Activated CD8-positive, alpha-beta T cell treated with anti-CD3 and anti-CD28 coated beads for 36 hours (primary cell): ENCODE results near the gene PPP6R2. TPM values are rescaled to one million over a fixed set of nuclear protein-coding genes. Genes with fewer than 3 reads are reported as not detected.

Source experiments
- ATAC-seq: fragments of 200-7000 bp; cut with Tn5 transposase; one replicate; pipeline ENCODE4 v1.10.0; 2021; ENCODE audit warnings: mild to moderate bottlenecking, moderate library complexity
- CTCF ChIA-PET: fragments of 350-600 bp; sonication (Branson Sonifier 250); formaldehyde crosslinking; loops from one replicate; lab custom pipeline; 2021; ENCODE audit warnings: antibody characterized with exemption; lab: Charles Lee
- POLR2A ChIA-PET: fragments of 350-600 bp; sonication (Branson Sonifier 250); formaldehyde crosslinking; loops from one replicate; lab custom pipeline; 2021; ENCODE audit warnings: antibody characterized with exemption; lab: Charles Lee
- DNase-seq: peaks from one replicate; pipeline ENCODE4 v3.0.0-alpha.2; 2020
- H3K27ac Mint-ChIP-seq: one replicate; pipeline ENCODE4 v1.8.0; 2021; ENCODE audit warnings: mild to moderate bottlenecking, mixed read lengths
- H3K27me3 Mint-ChIP-seq: one replicate; pipeline ENCODE4 v1.8.0; 2021; ENCODE audit warnings: mixed read lengths
- H3K36me3 Mint-ChIP-seq: one replicate; pipeline ENCODE4 v1.8.0; 2021; ENCODE audit warnings: low read depth, mixed read lengths
- H3K4me1 Mint-ChIP-seq: one replicate; pipeline ENCODE4 v1.8.0; 2021; ENCODE audit warnings: low read depth, mixed read lengths
- H3K4me3 Mint-ChIP-seq: one replicate; pipeline ENCODE4 v1.8.0; 2021; ENCODE audit warnings: mild to moderate bottlenecking, moderate library complexity, mixed read lengths
- H3K9me3 Mint-ChIP-seq: one replicate; pipeline ENCODE4 v1.8.0; 2021; ENCODE audit warnings: mixed read lengths
- CTCF ChIP-seq: fragments of 200-600 bp; IDR thresholded peaks from one replicate; pipeline ENCODE4 v1.8.0; 2022; ENCODE audit warnings: antibody characterized with exemption, mild to moderate bottlenecking
- intact Hi-C: fragments of 100-400 bp; cut with micrococcal nuclease; formaldehyde crosslinking; loops from one replicate; pipeline ENCODE4 v1.10.0; 2022
- total RNA-seq, 2 experiments: library from RNA; stranded (reverse); gene quantifications; one replicate each; pipeline ENCODE4 v1.2.3, GENCODE V29; 2021

The PPP6R2 gene
- total RNA-seq, 2 experiments from 2014 or later = 44.2 to 44.3 TPM

DNA sequence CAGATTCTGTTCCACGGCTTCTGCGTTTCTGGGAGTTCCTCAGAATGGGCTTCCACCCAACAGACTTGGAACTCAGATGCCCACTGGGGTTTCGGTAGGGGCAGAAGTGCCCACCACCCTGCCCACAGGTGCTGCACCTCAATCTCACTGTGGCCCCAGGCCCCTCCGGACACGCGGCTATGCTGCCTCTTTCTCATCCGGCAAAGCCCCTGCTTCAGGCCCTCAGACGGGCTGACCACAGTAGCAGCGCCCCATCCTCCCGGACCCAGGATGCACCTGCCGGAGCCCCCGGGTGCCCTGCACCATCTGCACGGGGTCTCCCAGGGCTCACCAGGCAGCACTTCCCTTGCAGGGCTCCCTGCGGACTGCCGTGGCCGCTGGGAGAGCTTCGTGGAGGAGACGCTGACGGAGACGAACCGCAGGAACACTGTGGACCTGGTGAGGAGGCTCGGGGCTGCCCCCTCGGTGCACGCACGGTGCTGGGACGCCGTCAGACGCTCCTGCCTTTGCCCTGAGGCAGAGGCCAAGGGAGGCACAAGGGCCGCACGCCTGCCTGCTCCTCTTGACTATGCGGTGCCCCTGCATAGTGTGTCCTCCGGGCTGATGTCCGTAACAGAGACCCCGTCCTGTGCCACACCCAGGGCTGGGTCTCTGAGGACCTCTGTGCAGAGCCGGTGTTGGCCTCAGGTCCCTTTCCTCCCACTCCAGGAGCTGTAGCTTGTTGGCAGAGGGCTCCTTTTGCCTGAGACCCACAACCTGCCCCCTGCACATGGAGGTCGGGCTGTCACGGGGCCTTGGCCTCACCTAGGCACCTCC lies 93.1 kb downstream of the PPP6R2 start:
- intact Hi-C loops = no loop called here
- H3K4me1 Mint-ChIP-seq = no peaks in the 10 kb centered on the region
- no peaks in the 10 kb centered on the region for H3K9me3 Mint-ChIP-seq
- ChIA-PET POLR2A (interaction anchor here (0.8 kb wide), 1 partner anchor 29 kb away, joined by 3 read pairs; no protein-coding TSS in a partner anchor), CTCF (no interaction called here)
- peaks cover 15% of the 10 kb centered on the region for H3K36me3 Mint-ChIP-seq
- no peak for TF ChIP-seq CTCF
- DNase-seq (no peak), ATAC-seq (no peak)
- H3K27ac Mint-ChIP-seq = no peak overlapping the region
- no peaks in the 10 kb centered on the region for H3K27me3 Mint-ChIP-seq
- H3K4me3 Mint-ChIP-seq = no peak overlapping the region

GRCh38 chr22:50436841-50437341 lies 93.8 kb downstream of the PPP6R2 start:
- Mint-ChIP-seq H3K4me1 (no peaks in the 10 kb centered on the region), H3K9me3 (no peaks in the 10 kb centered on the region), H3K36me3 (peaks cover 9% of the 10 kb centered on the region), H3K27me3 (no peaks in the 10 kb centered on the region), H3K4me3 (no peak overlapping the region), H3K27ac (no peak overlapping the region)
- ChIA-PET CTCF (no interaction called here), POLR2A (no interaction called here)
- TF ChIP-seq CTCF = no peak
- ATAC-seq = no peak
- DNase-seq = no peak
- intact Hi-C loops = no loop called here

DNA sequence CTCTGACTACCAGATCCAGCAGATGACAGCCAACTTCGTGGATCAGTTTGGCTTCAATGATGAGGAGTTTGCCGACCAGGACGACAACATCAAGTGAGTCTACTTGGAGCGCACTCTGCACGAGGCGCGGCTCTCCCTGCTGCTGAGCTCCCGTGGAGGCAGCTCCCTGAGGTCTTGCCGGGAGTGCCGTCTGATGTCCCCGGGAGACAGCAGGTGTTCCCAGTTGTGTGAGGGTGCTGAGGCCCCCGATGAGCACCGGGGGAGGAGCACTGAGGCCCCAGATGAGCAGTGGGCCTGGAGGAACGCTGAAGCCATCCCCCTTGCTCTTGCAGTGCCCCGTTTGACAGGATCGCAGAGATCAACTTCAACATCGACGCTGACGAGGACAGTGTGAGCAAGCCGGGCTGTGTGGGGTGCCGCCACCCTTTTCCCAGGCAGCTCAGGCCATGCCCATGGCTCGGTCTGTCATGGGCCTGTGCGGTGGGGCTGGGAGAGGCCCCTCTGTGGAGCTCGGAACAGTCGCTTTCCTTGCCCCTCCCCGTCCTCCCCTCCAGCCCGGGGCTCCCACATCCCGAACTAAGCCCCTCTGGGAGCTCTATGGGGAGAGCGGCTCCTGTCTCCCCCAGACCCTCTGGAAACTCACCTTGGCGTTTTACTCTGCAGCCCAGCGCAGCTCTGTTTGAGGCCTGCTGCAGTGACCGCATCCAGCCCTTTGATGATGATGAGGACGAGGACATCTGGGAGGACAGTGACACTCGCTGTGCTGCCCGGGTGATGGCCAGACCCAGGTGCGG lies 94.6 kb downstream of the PPP6R2 start:
- Mint-ChIP-seq H3K36me3 (peaks cover 9% of the 10 kb centered on the region), H3K27ac (no peak overlapping the region), H3K4me3 (no peak overlapping the region), H3K9me3 (no peaks in the 10 kb centered on the region), H3K4me1 (no peaks in the 10 kb centered on the region), H3K27me3 (no peaks in the 10 kb centered on the region)
- intact Hi-C loops = no loop called here
- no peak for TF ChIP-seq CTCF
- POLR2A ChIA-PET = interaction anchor here (0.7 kb wide), 1 partner anchor 65 kb away, joined by 3 read pairs; no protein-coding TSS in a partner anchor
- DNase-seq (no peak), ATAC-seq (no peak)
- CTCF ChIA-PET = interaction anchor here (0.8 kb wide), 1 partner anchor 61 kb away, joined by 3 read pairs; no protein-coding TSS in a partner anchor

DNA sequence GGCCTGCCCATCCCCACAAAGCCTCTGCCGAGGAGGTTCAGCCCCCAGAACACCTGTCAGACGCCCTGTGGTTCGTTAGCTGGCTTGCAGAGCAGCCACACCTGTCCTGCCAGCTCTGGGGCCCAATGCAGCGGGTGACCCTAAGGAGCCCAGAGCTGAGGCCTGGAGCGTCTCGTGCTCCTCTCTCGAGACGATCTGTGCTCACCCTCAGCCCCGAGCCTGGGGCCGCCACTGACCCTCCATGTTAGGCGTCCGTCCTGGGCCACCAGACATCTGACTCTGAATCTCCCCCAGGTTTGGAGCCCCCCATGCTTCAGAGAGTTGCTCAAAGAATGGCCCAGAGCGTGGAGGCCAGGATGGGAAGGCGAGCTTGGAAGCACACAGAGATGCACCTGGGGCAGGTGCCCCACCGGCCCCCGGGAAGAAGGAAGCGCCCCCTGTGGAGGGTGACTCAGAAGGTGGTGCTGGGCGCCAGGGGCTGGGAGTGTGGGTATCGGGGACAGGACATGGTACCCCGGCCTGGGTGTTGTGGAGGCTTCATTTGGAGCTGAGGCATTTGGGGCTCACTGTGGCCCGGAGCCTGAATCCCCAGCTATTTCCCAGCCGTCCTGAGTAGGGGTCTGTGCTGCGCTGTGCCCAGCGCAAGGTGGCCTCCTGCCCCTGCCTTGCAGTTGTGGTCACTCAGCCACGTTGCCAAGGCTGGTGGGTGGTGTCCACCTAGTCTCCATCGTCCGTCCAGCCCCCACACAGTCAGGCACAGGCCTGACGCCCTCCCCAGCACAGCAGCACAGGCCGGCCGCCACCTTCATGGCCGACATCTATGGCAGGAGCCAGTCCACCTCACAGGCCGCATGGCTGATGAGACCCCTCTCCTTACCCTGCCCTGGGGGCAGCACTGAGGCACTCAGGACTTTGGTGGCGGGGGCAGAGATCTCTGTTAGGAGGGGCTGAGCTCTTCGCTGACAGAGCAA lies 95.5 kb downstream of the PPP6R2 start:
- H3K9me3 Mint-ChIP-seq = no peaks in the 10 kb centered on the region
- no peak overlapping the region for H3K4me3 Mint-ChIP-seq
- no peaks in the 10 kb centered on the region for H3K27me3 Mint-ChIP-seq
- intact Hi-C loops = no loop called here
- DNase-seq (no peak), ATAC-seq (no peak)
- ChIA-PET POLR2A (interaction anchor here (0.7 kb wide), 1 partner anchor 64 kb away, joined by 3 read pairs; no protein-coding TSS in a partner anchor), CTCF (interaction anchor here (1.6 kb wide), 1 partner anchor 59 kb away, joined by 5 read pairs; no protein-coding TSS in a partner anchor)
- no peak overlapping the region for H3K27ac Mint-ChIP-seq
- H3K4me1 Mint-ChIP-seq = peaks cover 7% of the 10 kb centered on the region
- H3K36me3 Mint-ChIP-seq = peaks cover 12% of the 10 kb centered on the region
- TF ChIP-seq CTCF = no peak
